ENCODE data around the gene RAI1. TPM values are rescaled to one million over a fixed set of nuclear protein-coding genes. Genes with fewer than 3 reads are reported as not detected.
A peak's percentile ranks its signal among the peaks of the same experiment; 100 is the strongest.

RAI1 gene
- total RNA-seq, 1 donor from 2014 or later, result 29.2 TPM

GRCh38 chr17:17845046-17845775 lies 164.0 kb downstream of the RAI1 start:
- H3K4me1 ChIP-seq, result peaks cover 49% of the 10 kb centered on the region
- peaks cover 0 to 8% of the 10 kb centered on the region in 2 donors for H3K36me3 ChIP-seq
- no peak overlapping the region for H3K4me3 ChIP-seq
- TF ChIP-seq POLR2AphosphoS5 (IDR thresholded peaks at IDR 0.05; ENCODE audit: insufficient read depth in 1 of 2, low read depth in 1 of 2) (no peak), POLR2A (IDR thresholded peaks at IDR 0.05) (no peak), CTCF (IDR thresholded peaks at IDR 0.05) (no peak)
- no peak overlapping the region for H3K27ac ChIP-seq
- no peaks in the 10 kb centered on the region for H3K9me3 ChIP-seq
- H3K27me3 ChIP-seq, result no peaks in the 10 kb centered on the region
- no peak for DNase-seq (ENCODE audit: extremely low spot score in 2 of 2)
- intact Hi-C loops (cut with DNase I), result no loop called here

GRCh38 chr17:17846003-17846402 lies 164.7 kb downstream of the RAI1 start:
- Histone ChIP-seq H3K27ac (no peak overlapping the region), H3K4me3 (no peak overlapping the region), H3K36me3 (peaks cover 0 to 8% of the 10 kb centered on the region in 2 donors), H3K9me3 (no peaks in the 10 kb centered on the region), H3K27me3 (no peaks in the 10 kb centered on the region), H3K4me1 (peaks cover 48% of the 10 kb centered on the region)
- intact Hi-C loops (cut with DNase I), result no loop called here
- DNase-seq (ENCODE audit: extremely low spot score in 2 of 2), result no peak
- TF ChIP-seq CTCF (IDR thresholded peaks at IDR 0.05) (no peak), POLR2AphosphoS5 (IDR thresholded peaks at IDR 0.05; ENCODE audit: insufficient read depth in 1 of 2, low read depth in 1 of 2) (no peak), POLR2A (IDR thresholded peaks at IDR 0.05) (no peak)

- intact Hi-C loops (cut with DNase I), result no loop called here
- Histone ChIP-seq H3K9me3 (no peaks in the 10 kb centered on the region), H3K4me3 (no peak overlapping the region), H3K27me3 (no peaks in the 10 kb centered on the region), H3K4me1 (peaks cover 42% of the 10 kb centered on the region), H3K27ac (no peak overlapping the region), H3K36me3 (peaks cover 0 to 8% of the 10 kb centered on the region in 2 donors)
- no peak for TF ChIP-seq POLR2AphosphoS5 (IDR thresholded peaks at IDR 0.05; ENCODE audit: insufficient read depth in 1 of 2, low read depth in 1 of 2)
- TF ChIP-seq CTCF (IDR thresholded peaks at IDR 0.05), result no peak
- TF ChIP-seq POLR2A (IDR thresholded peaks at IDR 0.05), result no peak
- DNase-seq (ENCODE audit: extremely low spot score in 2 of 2), result no peak
These were observed 165.4 kb downstream of the RAI1 start for GRCh38 chr17:17846645-17847044.

GRCh38 chr17:17847118-17847689 lies 165.9 kb downstream of the RAI1 start:
- H3K27me3 ChIP-seq, result no peaks in the 10 kb centered on the region
- H3K4me1 ChIP-seq, result peaks cover 37% of the 10 kb centered on the region
- H3K27ac ChIP-seq, result peak overlapping the region; percentile 85
- intact Hi-C loops (cut with DNase I), result no loop called here
- DNase-seq (ENCODE audit: extremely low spot score in 2 of 2), result no peak
- TF ChIP-seq CTCF (IDR thresholded peaks at IDR 0.05), result no peak
- no peak for TF ChIP-seq POLR2AphosphoS5 (IDR thresholded peaks at IDR 0.05; ENCODE audit: insufficient read depth in 1 of 2, low read depth in 1 of 2)
- no peak for TF ChIP-seq POLR2A (IDR thresholded peaks at IDR 0.05)
- no peak overlapping the region for H3K4me3 ChIP-seq
- H3K36me3 ChIP-seq, result peaks cover 0 to 8% of the 10 kb centered on the region in 2 donors
- no peaks in the 10 kb centered on the region for H3K9me3 ChIP-seq

- Histone ChIP-seq H3K4me1 (peaks cover 32% of the 10 kb centered on the region), H3K36me3 (peaks cover 0 to 8% of the 10 kb centered on the region in 2 donors), H3K4me3 (no peak overlapping the region), H3K27me3 (no peaks in the 10 kb centered on the region), H3K9me3 (no peaks in the 10 kb centered on the region), H3K27ac (peak overlapping the region; percentile 85)
- DNase-seq (ENCODE audit: extremely low spot score in 2 of 2), result no peak
- no peak for TF ChIP-seq CTCF (IDR thresholded peaks at IDR 0.05)
- TF ChIP-seq POLR2A (IDR thresholded peaks at IDR 0.05), result no peak
- TF ChIP-seq POLR2AphosphoS5 (IDR thresholded peaks at IDR 0.05; ENCODE audit: insufficient read depth in 1 of 2, low read depth in 1 of 2), result no peak
- intact Hi-C loops (cut with DNase I), result no loop called here
These were observed 166.5 kb downstream of the RAI1 start for GRCh38 chr17:17847726-17848125.
